ENCODE results near the gene BRIP1. TPM values are rescaled to one million over a fixed set of nuclear protein-coding genes. Genes with fewer than 3 reads are reported as not detected.

The BRIP1 gene
- total RNA-seq (2021) (13.8 to 17.6 TPM (median 16.0 TPM) in 3 replicates), Bru-seq, nascent RNA (percentile 79 among the genes with signal in this experiment)
- long read RNA-seq, experiment 1, full-length matches to known transcripts: 12 of 62 reads
- long read RNA-seq, experiment 1, partial matches to known transcripts: 10 of 62 reads
- long read RNA-seq, experiment 1, other reads (novel, unspliced or antisense): 40 of 62 reads
- long read RNA-seq, experiment 2, full-length matches to known transcripts: 2 of 24 reads
- long read RNA-seq, experiment 2, partial matches to known transcripts: 2 of 24 reads
- long read RNA-seq, experiment 2, other reads (novel, unspliced or antisense): 20 of 24 reads
- long read RNA-seq, experiment 3, partial matches to known transcripts: 0 of 4 reads
- long read RNA-seq, experiment 3, other reads (novel, unspliced or antisense): 4 of 4 reads

DNA sequence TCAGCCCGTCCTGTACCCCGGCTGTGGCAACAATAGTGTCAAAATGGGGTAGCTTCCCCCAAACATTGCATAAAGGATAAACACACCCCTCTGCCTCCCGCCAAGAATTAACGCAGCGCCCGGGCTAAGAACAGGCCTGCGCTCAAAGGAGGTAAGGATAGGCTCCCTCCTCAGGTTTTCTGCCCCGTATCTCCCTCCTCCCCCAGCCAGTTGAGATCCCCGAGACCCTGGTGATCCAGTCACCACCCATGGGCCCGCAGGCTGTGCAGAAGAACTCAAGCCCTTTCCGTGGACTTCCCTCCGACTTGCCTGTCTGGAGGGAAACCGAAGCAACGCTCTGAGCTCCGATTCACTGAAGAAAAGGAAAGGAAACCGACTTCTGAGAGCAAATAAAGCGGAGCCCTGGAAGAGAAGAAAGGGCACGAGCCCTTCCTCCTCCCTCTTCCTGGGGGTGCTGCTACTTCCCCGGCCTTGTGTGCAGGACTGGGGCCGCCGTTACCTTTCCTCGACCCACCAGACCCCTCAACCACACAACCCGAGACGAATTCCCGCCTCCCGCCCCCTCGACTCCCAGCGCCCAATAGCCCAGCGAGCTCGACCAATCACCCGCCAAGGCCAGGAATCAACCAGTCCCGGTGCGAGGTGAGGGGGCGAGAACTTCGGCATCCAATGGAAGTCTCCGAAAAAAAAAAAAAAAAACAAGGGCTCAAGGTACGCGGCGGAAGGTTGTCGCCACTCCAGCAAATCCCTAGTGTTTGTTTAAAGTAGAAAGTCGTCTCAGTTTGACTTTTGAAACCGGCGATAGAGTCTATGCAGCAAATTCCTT lies at the start of gene BRIP1:
TSS of gene BRIP1 (minus strand) at position 554 of the 826 bp plus-strand sequence. CDS start 1,989 bp downstream, outside the sequence.
- Mint-ChIP-seq H3K9me3 (no peaks in the 10 kb centered on the region), H3K27me3 (ENCODE audit: low read depth) (no peaks in the 10 kb centered on the region), H3K4me3 (peak within 1 kb of the TSS; percentile 98), H3K4me1 (peaks cover 20% of the 10 kb centered on the region), H3K36me3 (peaks cover 18% of the 10 kb centered on the region; the same call in 1 of the 2 replicates), H3K27ac (peak within 1 kb of the TSS; percentile 96)
- ATAC-seq (peak; percentile 98), DNase-seq (ENCODE audit: low spot score) (peak; percentile 94)
- POLR2A ChIA-PET: interaction anchor here (0.6 to 1.8 kb wide), 19 partner anchors 10 to 1503 kb away, joined by 3 to 10 read pairs (median 5); no protein-coding TSS in a partner anchor
- CTCF ChIA-PET: interaction anchor here (0.6 to 3.9 kb wide), 10 partner anchors 34 to 456 kb away, joined by 3 to 27 read pairs (median 3); no protein-coding TSS in a partner anchor
- TF ChIP-seq E2F5 (CRISPR knock-in tag; IDR thresholded peaks at IDR 0.05): peak; percentile 85
- TF ChIP-seq, protein P1, sequence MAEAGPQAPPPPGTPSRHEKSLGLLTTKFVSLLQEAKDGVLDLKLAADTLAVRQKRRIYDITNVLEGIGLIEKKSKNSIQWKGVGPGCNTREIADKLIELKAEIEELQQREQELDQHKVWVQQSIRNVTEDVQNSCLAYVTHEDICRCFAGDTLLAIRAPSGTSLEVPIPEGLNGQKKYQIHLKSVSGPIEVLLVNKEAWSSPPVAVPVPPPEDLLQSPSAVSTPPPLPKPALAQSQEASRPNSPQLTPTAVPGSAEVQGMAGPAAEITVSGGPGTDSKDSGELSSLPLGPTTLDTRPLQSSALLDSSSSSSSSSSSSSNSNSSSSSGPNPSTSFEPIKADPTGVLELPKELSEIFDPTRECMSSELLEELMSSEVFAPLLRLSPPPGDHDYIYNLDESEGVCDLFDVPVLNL (CRISPR knock-in tag; IDR thresholded peaks at IDR 0.05; ENCODE audit: borderline replicate concordance, low read depth): peak; percentile 85
- peak; percentile 37; the same call in 1 of the 2 replicates for TF ChIP-seq GABPB1 (CRISPR knock-in tag; IDR thresholded peaks at IDR 0.05)
- peak; percentile 25; the same call in 1 of the 2 replicates for TF ChIP-seq TEAD1 (CRISPR knock-in tag; IDR thresholded peaks at IDR 0.05)
- no peak for TF ChIP-seq CREB1 (CRISPR knock-in tag; IDR thresholded peaks at IDR 0.05)
- TF ChIP-seq NFYB (CRISPR knock-in tag; conservative IDR thresholded peaks at IDR 0.05; ENCODE audit: low read depth): peak; percentile 81
- peak; percentile 68; the same call in 1 of the 2 replicates for TF ChIP-seq KAT7 (CRISPR knock-in tag; IDR thresholded peaks at IDR 0.05; ENCODE audit: borderline replicate concordance)
- no peak for TF ChIP-seq AR (CRISPR knock-in tag; IDR thresholded peaks at IDR 0.05)
- 0 out of 2 replicates have a peak, but pooled peaks have one; percentile 50 for TF ChIP-seq ZBTB21 (CRISPR knock-in tag; IDR thresholded peaks at IDR 0.05; ENCODE audit: borderline replicate concordance)
- TF ChIP-seq SMAD4 (CRISPR knock-in tag; IDR thresholded peaks at IDR 0.05): 0 out of 2 replicates have a peak, but pooled peaks have one; percentile 27
- TF ChIP-seq ARID4B (CRISPR knock-in tag; IDR thresholded peaks at IDR 0.05; ENCODE audit: borderline replicate concordance): peak; percentile 66; the same call in 1 of the 2 replicates
- peak; percentile 78 for TF ChIP-seq SP1 (CRISPR knock-in tag; conservative IDR thresholded peaks at IDR 0.05)
- no peak for TF ChIP-seq ZNF396 (CRISPR knock-in tag; IDR thresholded peaks at IDR 0.05; ENCODE audit: borderline replicate concordance)
- TF ChIP-seq, protein P2, sequence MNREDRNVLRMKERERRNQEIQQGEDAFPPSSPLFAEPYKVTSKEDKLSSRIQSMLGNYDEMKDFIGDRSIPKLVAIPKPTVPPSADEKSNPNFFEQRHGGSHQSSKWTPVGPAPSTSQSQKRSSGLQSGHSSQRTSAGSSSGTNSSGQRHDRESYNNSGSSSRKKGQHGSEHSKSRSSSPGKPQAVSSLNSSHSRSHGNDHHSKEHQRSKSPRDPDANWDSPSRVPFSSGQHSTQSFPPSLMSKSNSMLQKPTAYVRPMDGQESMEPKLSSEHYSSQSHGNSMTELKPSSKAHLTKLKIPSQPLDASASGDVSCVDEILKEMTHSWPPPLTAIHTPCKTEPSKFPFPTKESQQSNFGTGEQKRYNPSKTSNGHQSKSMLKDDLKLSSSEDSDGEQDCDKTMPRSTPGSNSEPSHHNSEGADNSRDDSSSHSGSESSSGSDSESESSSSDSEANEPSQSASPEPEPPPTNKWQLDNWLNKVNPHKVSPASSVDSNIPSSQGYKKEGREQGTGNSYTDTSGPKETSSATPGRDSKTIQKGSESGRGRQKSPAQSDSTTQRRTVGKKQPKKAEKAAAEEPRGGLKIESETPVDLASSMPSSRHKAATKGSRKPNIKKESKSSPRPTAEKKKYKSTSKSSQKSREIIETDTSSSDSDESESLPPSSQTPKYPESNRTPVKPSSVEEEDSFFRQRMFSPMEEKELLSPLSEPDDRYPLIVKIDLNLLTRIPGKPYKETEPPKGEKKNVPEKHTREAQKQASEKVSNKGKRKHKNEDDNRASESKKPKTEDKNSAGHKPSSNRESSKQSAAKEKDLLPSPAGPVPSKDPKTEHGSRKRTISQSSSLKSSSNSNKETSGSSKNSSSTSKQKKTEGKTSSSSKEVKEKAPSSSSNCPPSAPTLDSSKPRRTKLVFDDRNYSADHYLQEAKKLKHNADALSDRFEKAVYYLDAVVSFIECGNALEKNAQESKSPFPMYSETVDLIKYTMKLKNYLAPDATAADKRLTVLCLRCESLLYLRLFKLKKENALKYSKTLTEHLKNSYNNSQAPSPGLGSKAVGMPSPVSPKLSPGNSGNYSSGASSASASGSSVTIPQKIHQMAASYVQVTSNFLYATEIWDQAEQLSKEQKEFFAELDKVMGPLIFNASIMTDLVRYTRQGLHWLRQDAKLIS (CRISPR knock-in tag; IDR thresholded peaks at IDR 0.05; ENCODE audit: borderline replicate concordance): no peak
- TF ChIP-seq FOXP1 (CRISPR knock-in tag; IDR thresholded peaks at IDR 0.05; ENCODE audit: borderline replicate concordance): peak; percentile 73; the same call in 1 of the 2 replicates
- no peak for TF ChIP-seq EMX1 (CRISPR knock-in tag; IDR thresholded peaks at IDR 0.05)
- peak; percentile 71; the same call in 1 of the 2 replicates for TF ChIP-seq MAX (CRISPR knock-in tag; IDR thresholded peaks at IDR 0.05)
- TF ChIP-seq NFE2L1 (CRISPR knock-in tag; IDR thresholded peaks at IDR 0.05): peak; percentile 77; the same call in 1 of the 2 replicates
- TF ChIP-seq ELF4 (CRISPR knock-in tag; IDR thresholded peaks at IDR 0.05; ENCODE audit: low read depth): no peak
